DND-41 (cell line): ENCODE measurements around the gene JAK1.

Experiments used
- ATAC-seq: fragments of 200-7000 bp; cut with Tn5 transposase; 3 replicates; pipeline ENCODE4 v1.9.1; 2021; ENCODE audit warnings: low read depth; ENCODE audit not compliant: insufficient read depth
- DNase-seq: peaks from one replicate; pipeline ENCODE4 v3.0.0-alpha.2; 2020
- H2AFZ ChIP-seq: 2 replicates; pipeline ENCODE4 v1.6.0; 2012; ENCODE audit warnings: low read depth, low read length
- H3K27ac ChIP-seq: 2 replicates; pipeline ENCODE4 v1.5.1; 2012; ENCODE audit warnings: low read length, inconsistent platforms
- H3K27me3 ChIP-seq: fragments of 200-600 bp; sonication (generic); 2 replicates; pipeline ENCODE4 v1.6.0; 2012; ENCODE audit warnings: low read length, mild to moderate bottlenecking, inconsistent platforms; ENCODE audit not compliant: insufficient read depth, poor library complexity
- H3K36me3 ChIP-seq: 2 replicates; pipeline ENCODE4 v1.5.1; 2012; ENCODE audit warnings: low read length, inconsistent platforms; ENCODE audit not compliant: insufficient read depth
- H3K4me1 ChIP-seq: 2 replicates; pipeline ENCODE4 v1.5.1; 2012; ENCODE audit warnings: mild to moderate bottlenecking, low read length; ENCODE audit not compliant: insufficient read depth
- H3K4me2 ChIP-seq: 2 replicates; pipeline ENCODE4 v1.6.0; 2012; ENCODE audit warnings: mild to moderate bottlenecking, moderate library complexity, low read length, inconsistent platforms; ENCODE audit not compliant: insufficient read depth
- H3K4me3 ChIP-seq, 2 experiments: fragments of 200-600 bp in 1 of 2; shearing (Covaris generic) in 1 of 2; 2 replicates each; pipeline ENCODE4 v1.5.1; 2012 to 2016; ENCODE audit warnings: inconsistent platforms in 2 of 2, low read length in 2 of 2, mild to moderate bottlenecking in 2 of 2, low read depth in 1 of 2, moderate library complexity in 1 of 2
- H3K79me2 ChIP-seq: 2 replicates; pipeline ENCODE4 v1.6.0; 2012; ENCODE audit warnings: low read length, inconsistent platforms; ENCODE audit not compliant: insufficient read depth
- H3K9ac ChIP-seq: 2 replicates; pipeline ENCODE4 v1.6.0; 2012; ENCODE audit warnings: low read depth, mild to moderate bottlenecking, inconsistent platforms, low read length, moderate library complexity
- H3K9me3 ChIP-seq: 2 replicates; pipeline ENCODE4 v1.5.1; 2012; ENCODE audit warnings: low read length, moderate library complexity, mild to moderate bottlenecking, inconsistent platforms; ENCODE audit not compliant: insufficient read depth, severe bottlenecking
- H4K20me1 ChIP-seq: 2 replicates; pipeline ENCODE4 v1.6.0; 2012; ENCODE audit warnings: low read length; ENCODE audit not compliant: insufficient read depth
- EZH2 ChIP-seq: IDR thresholded peaks from 3 replicates; pipeline ENCODE4 v1.6.1; 2012; ENCODE audit warnings: borderline replicate concordance, low read depth, mild to moderate bottlenecking, moderate library complexity, low read length, inconsistent platforms; ENCODE audit not compliant: severe bottlenecking
- TF ChIP-seq, protein P1 (sequence below): IDR thresholded peaks from 2 replicates; pipeline ENCODE4 v1.5.1; 2012; ENCODE audit warnings: borderline replicate concordance, low read length, moderate library complexity, mild to moderate bottlenecking; ENCODE audit not compliant: poor library complexity, severe bottlenecking; ENCODE audit errors: extremely low read depth

The JAK1 gene

DNA sequence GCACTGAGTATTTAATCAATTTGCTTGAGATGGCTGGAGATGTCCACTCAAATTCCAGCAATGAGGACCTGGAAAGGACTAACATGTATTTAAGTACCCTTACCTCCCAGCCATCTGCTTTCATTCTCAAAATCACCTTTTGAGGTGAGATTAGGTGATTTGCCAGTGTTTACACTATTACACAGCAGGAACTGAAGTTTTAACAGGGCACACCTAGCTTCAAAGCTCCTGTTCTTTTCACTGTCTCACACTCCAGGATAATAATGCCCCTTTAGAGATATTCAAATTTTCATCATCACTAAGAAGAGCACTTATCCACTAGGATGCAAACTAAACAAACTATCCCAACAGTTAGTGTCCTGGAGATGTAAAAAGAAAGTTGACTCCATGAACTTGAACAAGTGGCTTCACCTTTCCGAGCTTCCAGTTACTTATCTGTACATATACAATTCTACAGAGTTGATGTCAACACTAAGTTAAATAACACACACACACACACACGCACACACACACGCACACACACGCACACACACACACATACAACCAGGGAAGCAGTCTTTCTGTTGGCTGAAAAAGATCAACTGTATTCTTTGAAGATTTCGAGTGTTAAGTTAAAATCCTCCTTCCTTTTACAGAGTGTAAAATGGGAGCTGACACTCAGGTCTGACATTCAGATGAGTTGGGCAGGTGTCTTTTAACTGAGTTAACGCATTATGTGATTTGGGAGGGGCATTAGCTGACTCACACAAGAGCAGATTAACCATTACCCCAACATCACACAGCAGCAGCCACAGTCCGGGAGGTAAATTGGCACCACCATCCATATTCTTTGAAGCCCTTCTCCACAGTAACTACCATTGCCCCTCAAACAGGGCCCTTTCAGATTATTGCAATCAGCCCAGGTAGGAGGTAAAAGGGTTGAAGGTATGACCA lies 15.5 kb upstream of the JAK1 start:
- Histone ChIP-seq H3K4me1 (no peaks in the 10 kb centered on the region), H3K27me3 (no peaks in the 10 kb centered on the region), H3K4me2 (no peak overlapping the region), H3K4me3 (no peak overlapping the region), H3K9me3 (no peaks in the 10 kb centered on the region), H3K9ac (no peak overlapping the region), H3K36me3 (no peaks in the 10 kb centered on the region), H3K79me2 (no peaks in the 10 kb centered on the region), H4K20me1 (no peaks in the 10 kb centered on the region), H2AFZ (no peak overlapping the region), H3K27ac (no peak overlapping the region)
- ATAC-seq (no peak), DNase-seq (no peak)
- TF ChIP-seq, protein P1, sequence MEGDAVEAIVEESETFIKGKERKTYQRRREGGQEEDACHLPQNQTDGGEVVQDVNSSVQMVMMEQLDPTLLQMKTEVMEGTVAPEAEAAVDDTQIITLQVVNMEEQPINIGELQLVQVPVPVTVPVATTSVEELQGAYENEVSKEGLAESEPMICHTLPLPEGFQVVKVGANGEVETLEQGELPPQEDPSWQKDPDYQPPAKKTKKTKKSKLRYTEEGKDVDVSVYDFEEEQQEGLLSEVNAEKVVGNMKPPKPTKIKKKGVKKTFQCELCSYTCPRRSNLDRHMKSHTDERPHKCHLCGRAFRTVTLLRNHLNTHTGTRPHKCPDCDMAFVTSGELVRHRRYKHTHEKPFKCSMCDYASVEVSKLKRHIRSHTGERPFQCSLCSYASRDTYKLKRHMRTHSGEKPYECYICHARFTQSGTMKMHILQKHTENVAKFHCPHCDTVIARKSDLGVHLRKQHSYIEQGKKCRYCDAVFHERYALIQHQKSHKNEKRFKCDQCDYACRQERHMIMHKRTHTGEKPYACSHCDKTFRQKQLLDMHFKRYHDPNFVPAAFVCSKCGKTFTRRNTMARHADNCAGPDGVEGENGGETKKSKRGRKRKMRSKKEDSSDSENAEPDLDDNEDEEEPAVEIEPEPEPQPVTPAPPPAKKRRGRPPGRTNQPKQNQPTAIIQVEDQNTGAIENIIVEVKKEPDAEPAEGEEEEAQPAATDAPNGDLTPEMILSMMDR: no peak

DNA sequence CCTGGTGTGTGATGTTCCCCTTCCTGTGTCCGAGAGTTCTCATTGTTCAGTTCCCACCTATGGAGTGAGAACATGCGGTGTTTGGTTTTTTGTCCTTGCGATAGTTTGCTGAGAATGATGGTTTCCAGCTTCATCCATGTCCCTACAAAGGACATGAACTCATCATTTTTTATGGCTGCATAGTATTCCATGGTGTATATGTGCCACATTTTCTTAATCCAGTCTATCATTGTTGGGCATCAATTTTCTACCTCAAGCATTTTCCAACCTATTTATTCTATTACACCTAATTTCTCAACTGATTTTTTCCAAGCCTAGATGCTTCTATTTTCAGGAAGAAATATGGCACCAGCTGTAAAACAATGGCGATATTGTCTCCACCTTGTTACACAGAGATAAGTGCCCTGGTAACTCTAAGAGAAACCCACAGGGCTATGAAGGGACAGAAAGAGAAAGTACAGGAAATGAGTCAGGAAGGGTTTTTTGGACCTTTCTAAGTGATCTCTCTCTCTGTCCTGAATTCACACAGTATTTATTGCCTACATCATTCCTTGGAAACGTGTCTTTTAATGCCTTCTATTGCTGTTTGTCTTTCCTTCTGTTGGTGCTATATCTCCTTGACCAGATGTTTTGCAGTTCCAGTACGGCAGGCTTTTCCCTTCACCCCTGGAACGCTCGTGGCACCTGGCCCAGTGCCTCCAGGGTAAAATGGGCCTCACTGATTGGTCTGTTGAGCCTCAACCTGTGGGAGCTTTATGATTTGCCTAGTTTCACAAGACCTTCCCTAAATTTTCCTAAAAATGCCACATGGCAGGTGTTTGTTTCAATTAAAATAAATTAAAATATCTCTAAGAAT lies 14.6 kb upstream of the JAK1 start:
- Histone ChIP-seq H4K20me1 (no peaks in the 10 kb centered on the region), H3K4me2 (no peak overlapping the region), H3K79me2 (no peaks in the 10 kb centered on the region), H3K4me3 (no peak overlapping the region), H3K27me3 (no peaks in the 10 kb centered on the region), H3K27ac (no peak overlapping the region), H3K4me1 (no peaks in the 10 kb centered on the region), H3K36me3 (no peaks in the 10 kb centered on the region), H2AFZ (no peak overlapping the region), H3K9me3 (no peaks in the 10 kb centered on the region), H3K9ac (no peak overlapping the region)
- no peak for TF ChIP-seq EZH2
- TF ChIP-seq, protein P1: no peak
- ATAC-seq (no peak), DNase-seq (no peak)

DNA sequence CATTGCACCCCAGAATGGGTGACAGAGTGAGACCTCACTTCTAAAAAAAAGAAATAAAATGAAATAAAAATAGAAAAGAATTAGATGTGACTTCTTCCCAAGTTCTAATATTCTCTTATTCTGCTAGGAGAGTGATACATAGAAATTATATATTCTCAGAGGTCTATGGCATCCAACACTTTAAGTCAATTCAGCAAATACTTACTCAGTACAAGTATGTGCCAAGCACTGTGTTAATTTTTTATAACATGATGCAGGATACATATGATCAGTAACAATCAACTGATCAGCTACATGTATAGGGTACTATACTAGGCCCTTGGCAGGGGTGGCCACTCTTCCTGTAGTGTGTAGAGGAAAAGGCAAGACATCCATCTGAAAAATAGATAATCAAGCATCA lies 13.0 kb upstream of the JAK1 start:
- Histone ChIP-seq H2AFZ (no peak overlapping the region), H3K4me3 (no peak overlapping the region), H3K36me3 (no peaks in the 10 kb centered on the region), H3K27me3 (no peaks in the 10 kb centered on the region), H4K20me1 (no peaks in the 10 kb centered on the region), H3K79me2 (no peaks in the 10 kb centered on the region), H3K4me1 (no peaks in the 10 kb centered on the region), H3K9ac (no peak overlapping the region), H3K9me3 (no peaks in the 10 kb centered on the region), H3K4me2 (no peak overlapping the region), H3K27ac (no peak overlapping the region)
- no peak for TF ChIP-seq EZH2
- TF ChIP-seq, protein P1: no peak
- DNase-seq (no peak), ATAC-seq (no peak)
